Keratinocyte (primary cell): ENCODE measurements around the gene TMC8. TPM values are rescaled to one million over a fixed set of nuclear protein-coding genes. Genes with fewer than 3 reads are reported as not detected.

Experiments used
- DNase-seq: peaks from one replicate; pipeline ENCODE4 v3.0.0-alpha.2; 2011; ENCODE audit warnings: low read depth, missing footprints, low spot score
- FAIRE-seq: peaks from 2 replicates; lab custom pipeline; 2011; peaks lifted over from hg19 to GRCh38; lab: Jason Lieb, UNC
- H2AFZ ChIP-seq: 2 replicates; pipeline ENCODE4 v1.6.0; 2012; ENCODE audit warnings: low read length, control low read depth, inconsistent platforms; ENCODE audit not compliant: control insufficient read depth
- H3K27ac ChIP-seq: 2 replicates; pipeline ENCODE4 v1.5.1; 2011; ENCODE audit warnings: low read length; ENCODE audit not compliant: control insufficient read depth, insufficient read depth
- H3K27me3 ChIP-seq: 3 replicates; pipeline ENCODE4 v1.6.0; 2011; ENCODE audit warnings: low read length; ENCODE audit not compliant: control insufficient read depth, insufficient read depth; ENCODE audit errors: extremely low read depth
- H3K36me3 ChIP-seq, 2 experiments: 2 replicates in 1 of 2; 3 replicates in 1 of 2; pipeline ENCODE4 v1.5.1; 2011; ENCODE audit warnings: low read length in 2 of 2, mild to moderate bottlenecking in 1 of 2; ENCODE audit not compliant: control insufficient read depth in 2 of 2, insufficient read depth in 2 of 2; ENCODE audit errors: extremely low read depth in 1 of 2
- H3K4me1 ChIP-seq: 3 replicates; pipeline ENCODE4 v1.5.1; 2011; ENCODE audit warnings: low read length; ENCODE audit not compliant: control insufficient read depth, insufficient read depth; ENCODE audit errors: extremely low read depth
- H3K4me2 ChIP-seq: 3 replicates; pipeline ENCODE4 v1.6.0; 2011; ENCODE audit warnings: low read depth, low read length; ENCODE audit not compliant: control insufficient read depth, insufficient read depth; ENCODE audit errors: extremely low read depth
- H3K4me3 ChIP-seq, 3 experiments: fragments of 200-600 bp in 1 of 3; sonication (generic) in 1 of 3; 2 replicates in 2 of 3; 3 replicates in 1 of 3; pipeline ENCODE4 v1.5.1; 2011 to 2016; ENCODE audit warnings: low read length in 3 of 3, mild to moderate bottlenecking in 3 of 3, control low read depth in 2 of 3, inconsistent platforms in 1 of 3, low read depth in 1 of 3, mixed read lengths in 1 of 3, mixed run types in 1 of 3, moderate library complexity in 1 of 3; ENCODE audit not compliant: control insufficient read depth in 2 of 3, insufficient read depth in 2 of 3; ENCODE audit errors: extremely low read depth in 1 of 3
- H3K79me2 ChIP-seq: 2 replicates; pipeline ENCODE4 v1.6.0; 2012; ENCODE audit warnings: low read length; ENCODE audit not compliant: control insufficient read depth, insufficient read depth
- H3K9ac ChIP-seq: 3 replicates; pipeline ENCODE4 v1.6.0; 2011; ENCODE audit warnings: low read length; ENCODE audit not compliant: control insufficient read depth, insufficient read depth; ENCODE audit errors: extremely low read depth
- H3K9me1 ChIP-seq: 3 replicates; pipeline ENCODE4 v1.6.0; 2011; ENCODE audit warnings: low read length; ENCODE audit not compliant: control insufficient read depth, insufficient read depth; ENCODE audit errors: extremely low read depth
- H3K9me3 ChIP-seq: 2 replicates; pipeline ENCODE4 v1.5.1; 2012; ENCODE audit warnings: low read depth, low read length; ENCODE audit not compliant: control insufficient read depth
- H4K20me1 ChIP-seq: 3 replicates; pipeline ENCODE4 v1.6.0; 2011; ENCODE audit warnings: low read length; ENCODE audit not compliant: control insufficient read depth, insufficient read depth; ENCODE audit errors: extremely low read depth
- CTCF ChIP-seq, 3 experiments: IDR thresholded peaks in 1 of 3; conservative IDR thresholded peaks in 1 of 3; optimal IDR thresholded peaks in 1 of 3; 2 replicates in 2 of 3; 3 replicates in 1 of 3; pipeline versions ENCODE3 to v1.5.1; 2011; ENCODE audit warnings: low read length in 3 of 3, mild to moderate bottlenecking in 3 of 3, moderate library complexity in 2 of 3, control low read depth in 1 of 3, inconsistent platforms in 1 of 3; ENCODE audit not compliant: insufficient read depth in 2 of 3; ENCODE audit errors: extremely low read depth in 1 of 3
- EZH2 ChIP-seq: IDR thresholded peaks from one replicate; pipeline ENCODE4 v1.6.1; 2012; ENCODE audit warnings: inconsistent platforms, mild to moderate bottlenecking, low read length, moderate library complexity
- dilution Hi-C: fragments of 300-500 bp; cut with MboI; formaldehyde crosslinking; loops from one replicate; pipeline ENCODE4 v1.7.0; 2020; ENCODE audit warnings: low sequenced_read_pairs; ENCODE audit not compliant: extremely low pct_ligation_motif_present
- polyA plus RNA-seq, 5 experiments: library from polyadenylated mRNA; depleted of rRNA in 3 of 5; stranded (reverse) in 3 of 5; stranded (forward) in 1 of 5; unstranded in 1 of 5; fragments of >200 nt; gene quantifications; 1 replicate in 1 of 5; 2 replicates in 3 of 5; 3 replicates in 1 of 5; pipeline versions ENCODE4 v1.2.1 to v1.2.3, GENCODE V29; 2011 to 2012; ENCODE audit warnings: missing spikeins in 2 of 5, low read depth in 1 of 5, low replicate concordance in 1 of 5

TMC8 gene
- polyA plus RNA-seq, 1 donor (not counting 4 experiments of a cell fraction or from before 2014, with no cell fraction given), result 0.14 TPM

- no peak for DNase-seq
- H3K27ac ChIP-seq, result no peak overlapping the region
- H3K27me3 ChIP-seq, result no peaks in the 10 kb centered on the region
- no peak overlapping the region for H3K4me2 ChIP-seq
- H3K4me1 ChIP-seq, result no peaks in the 10 kb centered on the region
- no peaks in the 10 kb centered on the region for H3K79me2 ChIP-seq
- dilution Hi-C loops, result no loop called here
- no peaks in the 10 kb centered on the region for H3K9me1 ChIP-seq
- H2AFZ ChIP-seq, result no peak overlapping the region
- peaks cover 0 to 1% of the 10 kb centered on the region in 2 experiments for H3K36me3 ChIP-seq
- no peak overlapping the region for H3K9ac ChIP-seq
- TF ChIP-seq EZH2 (no peak), CTCF (optimal IDR thresholded peaks at IDR 0.05 in 1 of 3, IDR thresholded peaks at IDR 0.05 in 1 of 3, conservative IDR thresholded peaks at IDR 0.05 in 1 of 3; ENCODE audit: extremely low read depth in 1 of 3, insufficient read depth in 2 of 3, low read length in 3 of 3) (no peak)
- no peak for FAIRE-seq
- no peaks in the 10 kb centered on the region for H4K20me1 ChIP-seq
- H3K4me3 ChIP-seq, result no peak overlapping the region
- no peaks in the 10 kb centered on the region for H3K9me3 ChIP-seq
These were observed 34.5 kb upstream of the TMC8 start for GRCh38 chr17:78096093-78096492.

- no peaks in the 10 kb centered on the region for H3K9me1 ChIP-seq
- no peaks in the 10 kb centered on the region for H3K4me1 ChIP-seq
- DNase-seq (no peak), FAIRE-seq (no peak)
- H3K4me2 ChIP-seq, result no peak overlapping the region
- no peaks in the 10 kb centered on the region for H4K20me1 ChIP-seq
- no peak overlapping the region for H3K4me3 ChIP-seq
- no peaks in the 10 kb centered on the region for H3K79me2 ChIP-seq
- H3K36me3 ChIP-seq, result no peaks in the 10 kb centered on the region
- dilution Hi-C loops, result no loop called here
- TF ChIP-seq EZH2, result no peak
- TF ChIP-seq CTCF (optimal IDR thresholded peaks at IDR 0.05 in 1 of 3, IDR thresholded peaks at IDR 0.05 in 1 of 3, conservative IDR thresholded peaks at IDR 0.05 in 1 of 3; ENCODE audit: extremely low read depth in 1 of 3, insufficient read depth in 2 of 3, low read length in 3 of 3), result no peak
- H3K9ac ChIP-seq, result no peak overlapping the region
- H2AFZ ChIP-seq, result no peak overlapping the region
- no peak overlapping the region for H3K27ac ChIP-seq
- H3K27me3 ChIP-seq, result no peaks in the 10 kb centered on the region
- H3K9me3 ChIP-seq, result no peaks in the 10 kb centered on the region
These were observed 29.5 kb upstream of the TMC8 start for GRCh38 chr17:78101112-78101511.
